8988T (cell line): ENCODE data around the gene METTL22.

ENCODE experiments used
- DNase-seq: peaks from one replicate; pipeline ENCODE4 v3.0.0; 2011

The METTL22 gene

GRCh38 chr16:8594149-8594666 lies 27.3 kb upstream of the METTL22 start:
- DNase-seq: no peak

DNA sequence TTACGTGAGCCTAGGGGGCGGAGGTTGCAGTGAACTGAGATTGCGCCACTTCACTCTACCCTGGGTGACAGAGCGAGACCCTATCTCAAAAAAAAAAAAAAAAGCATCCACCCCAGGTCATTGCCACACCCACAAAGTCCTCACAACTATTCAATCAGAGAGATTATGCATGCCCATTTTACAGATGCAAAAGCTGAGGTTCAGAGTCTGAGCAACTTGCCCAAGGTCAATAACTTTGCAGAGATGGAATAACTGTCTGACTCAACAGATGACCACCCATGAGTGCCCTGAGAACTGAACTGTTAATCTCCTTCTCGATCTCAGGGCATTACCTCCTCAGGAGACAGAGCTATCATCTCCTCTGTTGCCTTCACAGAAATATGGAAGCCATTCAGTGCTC lies 25.7 kb upstream of the METTL22 start:
- DNase-seq: no peak

DNA sequence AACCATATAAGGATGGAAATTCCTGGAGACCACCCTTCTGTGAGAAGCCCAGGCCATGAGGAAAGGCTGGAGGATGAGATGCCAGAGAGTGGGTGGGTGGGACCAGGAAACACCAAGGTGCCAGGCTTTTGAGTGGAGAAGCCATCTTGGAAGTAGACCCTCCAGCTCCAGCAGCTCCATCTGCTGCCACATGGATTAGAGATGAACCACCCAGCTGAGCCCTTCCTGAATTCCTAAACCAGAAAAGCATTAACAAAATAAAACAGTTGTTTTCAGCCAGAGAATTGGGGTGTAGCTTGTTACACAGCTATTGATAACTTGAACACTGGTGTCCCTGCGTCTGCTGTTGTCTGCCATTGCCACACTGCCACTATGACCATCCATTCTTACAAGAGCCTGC lies 24.9 kb upstream of the METTL22 start:
- DNase-seq: no peak

DNA sequence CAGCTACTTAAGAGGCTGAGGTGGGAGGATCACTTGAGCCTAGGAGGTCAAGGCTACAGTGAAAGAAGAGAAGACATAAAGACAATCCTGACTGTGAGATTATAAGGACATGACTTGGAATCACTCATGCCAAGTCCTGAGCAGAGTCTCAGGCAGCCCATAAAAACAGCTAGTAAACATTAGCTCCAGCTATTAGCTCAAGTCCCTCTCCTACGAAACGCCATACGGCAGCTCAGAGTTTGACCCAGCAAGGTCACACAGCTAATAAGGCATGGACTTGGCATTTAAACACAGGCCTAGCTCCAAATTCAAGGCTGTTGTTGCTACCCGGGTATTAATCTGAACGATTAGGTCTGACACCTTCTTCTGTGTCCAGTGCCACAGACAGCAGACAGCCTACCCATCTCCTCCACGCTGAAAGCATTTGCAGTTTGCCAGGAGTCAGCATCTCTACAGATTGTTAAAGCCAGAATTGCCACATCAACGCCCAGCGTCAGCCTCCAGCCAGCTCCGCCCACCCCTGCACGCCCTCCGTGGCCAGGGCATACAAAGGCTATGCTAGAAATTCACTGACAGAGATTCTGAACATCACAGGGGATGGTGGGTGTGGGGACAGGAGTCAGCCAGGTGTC lies 21.2 kb upstream of the METTL22 start:
- no peak for DNase-seq

DNA sequence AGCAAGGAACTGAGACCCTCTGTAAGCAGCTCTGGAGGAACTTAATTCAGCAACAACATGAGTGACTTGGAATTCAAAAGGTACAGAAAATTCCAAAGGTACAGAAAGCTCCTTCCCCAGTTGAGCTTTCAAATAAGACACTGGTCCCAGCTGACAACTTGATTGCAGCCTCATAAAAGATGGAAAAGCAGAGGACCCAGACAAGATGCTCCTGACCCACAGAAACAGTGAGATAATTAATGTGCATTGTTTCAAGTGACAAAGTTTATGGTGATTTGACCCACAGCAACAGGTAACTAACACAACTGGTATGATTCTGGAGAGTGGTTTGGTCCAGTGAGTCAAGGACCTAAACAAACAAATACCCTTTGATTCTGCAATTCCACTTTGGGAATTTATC lies 15.9 kb upstream of the METTL22 start:
- no peak for DNase-seq

DNA sequence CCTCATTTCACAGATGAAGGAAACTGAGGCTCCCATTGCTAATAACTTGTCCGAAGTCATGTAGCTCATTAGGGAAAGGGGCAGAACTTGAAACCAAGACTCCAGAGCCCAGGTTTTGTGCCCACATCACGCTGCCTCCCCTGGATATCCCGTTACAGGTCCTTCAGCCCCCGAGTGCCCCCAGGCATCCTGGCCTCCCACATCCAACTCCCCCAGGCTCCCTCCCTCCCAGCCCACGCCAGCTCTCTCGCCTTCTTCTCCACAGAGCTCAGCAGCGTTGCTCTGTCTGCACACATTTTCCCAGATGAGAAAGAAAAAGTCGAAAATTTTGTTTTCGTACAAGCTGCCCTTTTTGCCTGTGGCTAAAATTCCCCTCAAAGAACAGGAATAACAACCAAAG lies 14.3 kb upstream of the METTL22 start:
- DNase-seq: no peak

DNA sequence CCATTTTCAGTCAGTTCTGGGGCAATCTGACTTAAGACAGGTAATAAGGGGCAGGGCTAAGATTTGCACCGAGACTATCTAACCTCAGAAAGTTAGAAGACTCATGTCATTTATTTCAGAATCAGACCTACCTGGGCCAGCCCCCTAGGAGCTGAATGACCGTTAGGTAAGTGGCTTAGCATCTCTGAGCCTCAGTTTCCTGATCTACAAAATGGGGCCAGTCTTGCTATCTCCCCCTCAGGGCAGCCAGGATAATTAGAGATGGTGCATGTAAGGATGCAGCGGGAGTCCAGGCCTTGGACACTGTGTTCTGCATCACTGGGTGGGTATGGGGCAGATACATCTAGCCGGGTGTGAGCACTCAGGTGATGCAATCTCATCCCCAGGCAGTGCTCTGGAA lies 10.4 kb upstream of the METTL22 start:
- no peak for DNase-seq

DNA sequence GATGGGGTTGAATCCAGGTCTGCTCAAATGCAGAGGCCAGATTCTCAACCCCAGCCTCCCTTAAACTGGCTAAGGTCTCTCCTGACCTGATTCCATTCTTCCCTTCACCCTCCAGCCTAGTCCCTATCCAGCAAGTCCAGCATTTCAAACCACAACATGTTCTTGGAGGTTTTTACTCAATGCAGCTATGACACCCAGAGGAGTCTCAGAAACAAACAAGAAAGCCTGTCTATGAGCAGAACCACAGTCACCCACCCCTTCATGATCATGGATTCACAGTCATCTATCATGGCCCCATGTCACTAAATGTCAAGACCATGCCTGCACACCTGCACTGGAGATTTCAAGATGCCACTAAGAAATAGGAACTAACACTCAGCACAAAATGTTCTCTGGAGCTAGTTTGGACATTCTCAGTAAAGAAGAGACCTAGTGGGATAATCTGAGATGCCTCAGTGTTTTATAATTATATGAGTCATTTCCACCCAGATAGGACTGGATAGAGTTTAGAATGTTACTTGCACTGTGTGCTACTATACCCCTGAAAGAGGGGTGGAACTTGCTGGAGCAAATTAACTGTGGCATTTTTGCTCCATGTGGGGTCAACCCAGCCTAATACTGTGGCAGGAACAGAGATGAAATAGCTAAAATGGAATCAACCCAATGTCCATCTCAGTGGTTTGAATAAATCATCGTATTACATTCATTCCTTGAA lies 9.5 kb upstream of the METTL22 start:
- DNase-seq: no peak

- no peak for DNase-seq
Observed at GRCh38 chr16:8614435-8615029, 7.0 kb upstream of the METTL22 start.

GRCh38 chr16:8619671-8620370 lies 1.7 kb upstream of the METTL22 start:
- no peak for DNase-seq

GRCh38 chr16:8620535-8620934 lies 963 bp upstream of the METTL22 start:
- DNase-seq: no peak

GRCh38 chr16:8621222-8621571 lies 301 bp upstream of the METTL22 start:
- DNase-seq: no peak

DNA sequence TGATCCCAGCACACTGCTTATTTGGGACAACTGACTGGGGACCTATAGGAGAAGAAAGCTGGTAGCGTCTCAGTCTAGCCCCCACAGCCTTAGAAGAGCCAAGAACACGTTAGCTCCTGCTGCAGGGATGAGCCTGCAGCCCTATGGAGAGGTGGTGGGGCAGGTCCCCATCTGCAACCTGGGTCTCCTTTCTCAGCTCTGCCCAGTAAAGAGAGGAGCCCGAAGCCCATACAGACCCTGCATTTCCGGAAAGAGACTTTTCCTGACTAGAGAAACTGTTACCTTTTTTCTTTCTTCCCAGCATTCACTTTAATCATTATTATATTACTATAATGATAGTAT lies 788 bp downstream of the METTL22 start:
- no peak for DNase-seq

DNA sequence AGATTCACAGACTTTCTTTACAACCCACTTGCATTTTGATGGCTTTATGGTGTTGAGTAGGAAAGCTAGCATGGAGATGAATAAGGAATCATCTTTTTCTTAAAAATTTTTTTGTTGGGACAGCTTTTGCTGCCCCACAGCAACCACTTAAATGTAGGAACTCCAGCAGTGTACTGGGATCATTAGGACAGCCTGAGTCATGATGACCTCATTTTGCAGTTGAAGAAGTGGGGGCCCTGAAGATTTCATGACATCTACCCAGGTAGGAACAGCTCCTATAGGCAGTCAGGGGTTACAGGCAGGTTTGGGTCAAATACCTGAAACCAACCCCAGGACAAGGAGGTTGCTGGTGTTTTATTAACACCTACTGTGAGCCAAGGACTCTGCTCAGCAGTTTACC lies 2.1 kb downstream of the METTL22 start:
- DNase-seq: no peak

- DNase-seq: no peak
Observed at GRCh38 chr16:8625491-8626087, 4.1 kb downstream of the METTL22 start.

DNA sequence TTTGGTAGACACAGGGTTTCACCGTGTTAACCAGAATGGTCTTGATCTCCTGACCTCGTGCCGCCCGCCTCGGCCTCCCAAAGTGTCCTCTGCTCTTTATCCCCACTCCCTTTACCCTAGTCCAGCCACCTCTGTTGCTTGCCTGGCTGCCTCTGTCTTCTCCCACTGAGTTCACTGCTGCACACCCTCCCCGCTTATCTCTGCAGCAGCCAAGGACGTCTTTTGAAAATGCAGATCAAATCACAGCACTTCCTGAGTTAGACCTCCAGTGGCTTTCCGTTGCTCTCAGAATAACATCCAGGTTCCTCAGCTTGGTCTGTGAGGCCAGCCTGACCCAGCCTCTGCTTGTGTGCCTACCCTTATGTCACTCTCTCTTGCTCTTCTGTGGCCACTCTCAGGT lies 5.4 kb downstream of the METTL22 start:
- DNase-seq: no peak

DNA sequence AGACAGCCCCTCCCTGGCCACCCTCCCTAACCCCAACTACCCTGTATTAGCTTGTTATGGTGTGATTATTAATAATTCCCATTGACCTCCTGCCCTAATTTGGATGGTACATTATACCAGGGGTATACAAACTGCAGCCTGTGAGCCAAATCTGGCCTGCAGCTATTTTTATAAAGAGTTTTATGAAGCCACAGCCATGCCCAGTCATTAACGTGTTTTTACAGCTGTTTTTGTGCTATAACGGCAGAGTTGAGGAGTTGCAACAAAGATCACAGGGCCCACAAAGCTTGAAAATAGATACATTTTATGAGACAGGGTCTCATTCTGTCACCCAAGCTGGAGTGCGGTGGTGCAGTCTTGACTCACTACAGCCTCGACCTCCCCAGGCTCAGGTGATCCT lies 6.0 kb downstream of the METTL22 start:
- no peak for DNase-seq

GRCh38 chr16:8628981-8629725 lies 7.7 kb downstream of the METTL22 start:
- DNase-seq: no peak

DNA sequence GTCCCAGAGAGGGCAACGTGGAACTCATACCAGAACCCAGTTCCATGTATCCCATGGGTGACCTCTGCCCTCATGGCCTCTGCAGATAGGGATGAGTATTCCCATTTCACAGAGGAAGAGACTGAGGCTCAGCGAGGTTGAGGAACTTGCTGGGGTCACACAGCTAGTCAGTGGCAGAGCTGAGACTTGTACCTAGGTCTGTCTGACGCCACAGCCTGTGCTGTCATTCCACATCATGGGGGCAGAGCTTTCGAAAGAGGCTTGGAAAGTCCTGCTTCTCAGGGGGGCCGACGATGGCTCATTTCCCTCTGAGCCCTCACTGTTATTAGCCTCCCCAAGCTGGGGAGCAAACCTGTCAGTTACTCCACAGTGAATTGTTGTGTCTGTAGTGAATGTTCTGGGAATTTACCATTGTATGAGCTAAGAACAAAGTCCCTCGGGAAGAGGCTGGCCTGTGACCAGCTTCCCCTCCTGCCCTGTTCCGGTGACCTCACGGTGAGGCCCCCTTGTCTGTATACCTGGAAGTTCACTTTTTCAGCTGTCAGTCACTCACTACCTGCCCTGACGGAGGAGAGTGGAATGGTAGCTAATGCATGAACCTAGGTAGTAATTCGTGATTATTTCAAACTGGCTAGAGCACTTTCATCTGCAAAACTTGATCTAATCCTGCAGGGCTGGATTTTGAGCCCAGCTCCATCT lies 8.9 kb downstream of the METTL22 start:
- no peak for DNase-seq

GRCh38 chr16:8631373-8631772 lies 9.9 kb downstream of the METTL22 start:
- no peak for DNase-seq

GRCh38 chr16:8631818-8632465 lies 10.4 kb downstream of the METTL22 start:
- no peak for DNase-seq
